HG03439 (cell line): ENCODE data around the gene SOCS4.

Source experiments
- ATAC-seq: cut with Tn5 transposase; IDR thresholded peaks from one replicate; pipeline ENCODE4 v1.9.1; 2021; ENCODE audit warnings: mild to moderate bottlenecking, moderate library complexity; ENCODE audit not compliant: unreplicated experiment

SOCS4 gene

DNA sequence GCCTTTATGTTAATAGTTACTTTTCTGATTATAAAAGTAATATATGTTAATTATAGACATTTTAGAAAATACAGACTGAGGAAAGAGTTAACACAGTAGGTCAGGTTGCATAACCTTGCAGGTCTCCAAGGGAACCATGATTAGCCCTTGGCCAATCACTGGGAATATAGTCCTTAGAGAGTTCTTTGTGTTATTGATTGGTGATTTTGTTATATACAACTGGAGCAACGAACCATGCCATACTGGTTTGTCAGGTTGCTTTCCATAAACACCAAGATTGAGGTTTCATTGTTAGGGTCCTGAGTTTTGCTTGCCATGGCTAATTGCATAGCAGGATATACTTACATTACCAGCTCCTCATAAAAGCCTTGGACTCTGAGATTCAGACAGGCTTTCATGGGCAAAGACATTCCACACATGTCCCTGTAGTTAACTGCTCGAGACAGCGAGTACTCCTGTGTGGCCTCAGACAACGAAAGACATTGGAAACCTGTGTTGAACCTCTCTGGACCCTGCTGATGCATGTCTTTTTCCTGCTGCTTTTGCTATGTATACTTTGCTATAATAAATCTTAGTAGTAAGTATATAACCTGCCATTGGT is 58.1 kb downstream of the SOCS4 start:
- ATAC-seq, result no peak

DNA sequence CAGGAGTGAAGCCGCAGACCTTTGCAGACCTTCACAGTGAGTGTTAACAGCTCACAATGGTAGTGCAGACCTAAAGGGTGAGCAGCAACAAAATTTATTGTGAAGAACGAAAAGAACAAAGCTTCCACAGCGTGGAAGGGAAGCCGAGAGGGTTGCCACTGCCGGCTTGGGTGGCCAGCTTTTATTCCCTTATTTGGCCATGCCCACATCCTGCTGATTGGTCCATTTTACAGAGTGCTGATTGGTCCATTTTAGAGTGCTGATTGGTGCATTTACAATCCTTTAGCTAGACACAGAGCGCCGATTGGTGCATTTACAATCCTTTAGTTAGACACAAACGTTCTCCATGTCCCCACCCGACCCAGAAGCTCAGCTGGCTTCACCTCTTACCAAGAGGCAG is 59.9 kb downstream of the SOCS4 start:
- no peak for ATAC-seq

DNA sequence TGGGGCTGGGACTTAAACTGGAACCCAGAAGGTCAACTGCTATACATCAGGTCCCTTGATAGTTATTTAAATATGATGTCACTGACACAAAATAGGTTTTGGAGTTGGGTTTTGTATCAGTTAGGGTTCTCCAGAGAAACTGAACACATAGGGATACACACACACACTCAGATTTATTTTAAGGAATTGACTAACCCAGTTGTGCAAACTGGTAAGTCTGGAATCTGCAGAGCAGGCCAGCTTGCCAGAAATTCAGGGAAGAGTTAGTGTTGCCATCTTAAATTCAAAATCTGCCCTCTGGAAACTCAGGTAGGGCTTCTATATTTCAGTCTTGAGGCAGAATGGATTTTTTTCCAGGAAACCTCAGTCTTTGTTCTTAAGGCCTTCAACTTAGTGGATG is 61.3 kb downstream of the SOCS4 start:
- no peak for ATAC-seq

DNA sequence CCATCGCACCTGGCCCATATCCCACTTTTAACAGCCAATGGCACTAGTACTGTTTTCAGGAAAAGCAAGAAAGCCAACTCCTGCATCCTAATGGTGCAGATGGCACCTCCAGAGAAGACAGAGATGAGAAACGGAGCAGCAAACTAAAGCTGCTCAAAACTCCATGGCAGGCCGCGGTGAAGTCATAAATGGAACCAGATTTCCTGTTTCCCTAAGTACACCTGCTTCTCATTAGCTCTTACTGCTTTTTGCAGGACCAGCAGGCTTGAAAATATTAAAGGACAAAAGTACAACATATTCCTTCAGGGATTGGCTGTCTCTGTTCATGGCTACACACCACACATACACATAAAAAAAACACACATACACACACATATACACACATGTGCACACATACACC is 65.3 kb downstream of the SOCS4 start:
- ATAC-seq, result no peak

DNA sequence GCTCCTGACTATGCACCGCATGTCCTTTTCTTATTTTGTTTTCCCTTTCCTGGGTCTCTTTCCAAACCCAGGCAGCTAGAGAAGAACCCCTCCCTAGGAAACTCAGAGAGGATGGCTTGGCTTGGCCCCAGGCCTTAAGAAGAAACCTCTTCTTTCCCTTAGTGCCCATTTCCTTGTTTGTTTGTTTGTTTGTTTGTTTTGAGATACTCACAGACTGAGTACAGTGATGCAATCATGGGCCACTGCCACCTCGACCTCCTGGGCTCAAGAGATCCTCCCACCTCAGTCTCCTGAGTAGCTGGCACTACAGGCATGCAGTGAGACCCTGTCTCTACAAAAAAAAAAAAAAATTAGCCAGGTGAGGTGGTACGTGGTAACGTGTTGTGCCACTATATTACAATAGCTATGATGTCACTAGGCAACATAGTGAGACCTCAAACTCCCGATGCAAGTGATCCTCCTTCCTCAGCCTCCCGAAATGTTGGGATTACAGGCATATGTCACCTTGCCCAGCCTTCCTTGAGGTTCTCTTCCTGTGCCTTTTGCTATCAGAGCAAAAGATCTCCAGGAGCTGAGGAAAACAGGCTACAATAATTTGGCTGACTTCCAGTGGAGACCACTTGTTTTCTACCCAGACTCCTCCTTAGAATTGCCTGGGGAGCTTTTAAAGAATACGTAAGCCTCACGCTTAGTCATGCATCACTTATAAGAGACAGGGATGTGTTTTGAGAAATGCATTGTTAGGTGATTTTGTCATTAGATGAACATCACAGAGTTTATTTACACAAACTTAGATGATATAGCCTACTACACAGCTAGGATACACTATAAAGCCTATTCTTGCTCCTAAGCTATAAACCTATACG is 67.5 kb downstream of the SOCS4 start:
- no peak for ATAC-seq

DNA sequence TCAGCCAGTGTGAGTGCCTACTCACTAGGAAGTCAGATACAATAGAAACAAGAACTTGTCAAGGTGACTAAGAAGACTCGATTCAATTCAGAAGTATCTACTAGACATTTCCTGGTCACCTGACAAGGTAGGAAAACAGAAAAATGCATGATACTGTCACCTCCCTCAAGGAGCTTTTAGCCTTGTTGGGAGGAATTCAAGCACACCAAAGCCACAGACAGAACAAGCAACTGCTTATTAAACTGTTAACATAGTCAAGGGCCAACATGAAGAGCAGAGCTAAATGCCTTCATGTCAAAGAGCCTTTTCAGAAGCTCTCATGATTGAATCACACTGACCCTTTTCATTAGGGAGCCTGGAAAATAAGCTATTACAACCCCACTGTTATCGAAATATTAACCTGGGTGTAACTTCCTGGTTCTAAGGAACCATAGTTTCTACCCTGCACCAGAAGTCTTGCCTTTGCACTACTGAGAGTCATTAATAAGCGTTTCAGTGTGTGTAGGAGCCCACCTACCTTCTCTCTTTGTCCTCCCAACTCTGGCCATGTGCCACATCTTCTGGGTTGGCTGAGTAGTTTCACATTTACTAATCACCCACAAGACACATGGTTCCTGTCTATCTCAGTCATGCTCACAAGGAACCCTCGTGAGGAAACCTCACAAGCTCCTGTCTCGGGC is 71.0 kb downstream of the SOCS4 start:
- ATAC-seq, result peak; percentile 65

DNA sequence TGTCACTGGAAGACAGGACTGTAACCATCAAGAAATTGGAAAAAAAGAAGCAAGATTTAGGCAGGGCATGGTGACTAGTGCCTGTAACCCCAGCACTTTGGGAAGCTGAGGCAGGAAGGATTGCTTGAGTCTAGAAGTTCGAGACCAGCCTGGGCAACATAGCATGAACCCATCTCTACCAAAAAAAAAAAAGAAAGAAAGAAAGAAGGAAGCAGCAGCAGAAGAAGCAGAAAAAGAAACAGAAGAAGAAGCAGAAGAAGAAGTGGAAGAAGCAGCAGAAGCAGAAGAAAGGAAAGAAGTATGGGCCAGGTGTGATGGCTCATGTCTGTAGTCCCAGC is 71.5 kb downstream of the SOCS4 start:
- ATAC-seq, result no peak
